ENCODE data around the gene CYB561D2. TPM values are rescaled to one million over a fixed set of nuclear protein-coding genes. Genes with fewer than 3 reads are reported as not detected.

Gene CYB561D2
- total RNA-seq, 1 donor: 15.8 TPM

DNA sequence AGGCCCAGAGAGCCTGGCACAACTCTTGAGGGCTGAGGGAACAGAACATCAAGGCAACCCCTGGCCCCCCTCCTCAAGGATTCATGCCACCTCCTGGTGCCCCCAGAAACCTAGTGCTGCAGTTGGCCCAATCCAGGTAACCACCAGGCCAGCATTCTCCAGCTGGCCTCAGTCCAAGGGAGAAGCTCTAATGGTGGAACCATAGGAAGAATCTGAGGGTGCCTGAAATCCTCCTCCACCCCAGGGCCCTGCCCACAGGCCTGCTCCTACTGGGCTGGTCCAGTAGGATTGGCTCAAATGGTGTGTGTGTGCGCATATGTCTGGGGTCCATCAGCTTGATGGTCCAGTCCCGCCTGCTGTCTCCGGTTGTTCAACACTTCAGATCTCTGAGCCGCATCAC is 35.8 kb upstream of the CYB561D2 start:
- no peak for DNase-seq (ENCODE audit: low read depth)
- TF ChIP-seq, protein P1, sequence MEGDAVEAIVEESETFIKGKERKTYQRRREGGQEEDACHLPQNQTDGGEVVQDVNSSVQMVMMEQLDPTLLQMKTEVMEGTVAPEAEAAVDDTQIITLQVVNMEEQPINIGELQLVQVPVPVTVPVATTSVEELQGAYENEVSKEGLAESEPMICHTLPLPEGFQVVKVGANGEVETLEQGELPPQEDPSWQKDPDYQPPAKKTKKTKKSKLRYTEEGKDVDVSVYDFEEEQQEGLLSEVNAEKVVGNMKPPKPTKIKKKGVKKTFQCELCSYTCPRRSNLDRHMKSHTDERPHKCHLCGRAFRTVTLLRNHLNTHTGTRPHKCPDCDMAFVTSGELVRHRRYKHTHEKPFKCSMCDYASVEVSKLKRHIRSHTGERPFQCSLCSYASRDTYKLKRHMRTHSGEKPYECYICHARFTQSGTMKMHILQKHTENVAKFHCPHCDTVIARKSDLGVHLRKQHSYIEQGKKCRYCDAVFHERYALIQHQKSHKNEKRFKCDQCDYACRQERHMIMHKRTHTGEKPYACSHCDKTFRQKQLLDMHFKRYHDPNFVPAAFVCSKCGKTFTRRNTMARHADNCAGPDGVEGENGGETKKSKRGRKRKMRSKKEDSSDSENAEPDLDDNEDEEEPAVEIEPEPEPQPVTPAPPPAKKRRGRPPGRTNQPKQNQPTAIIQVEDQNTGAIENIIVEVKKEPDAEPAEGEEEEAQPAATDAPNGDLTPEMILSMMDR (IDR thresholded peaks at IDR 0.05; ENCODE audit: insufficient read depth, low read length): no peak
- no peak overlapping the region for H3K4me3 ChIP-seq (ENCODE audit: low read depth, low read length)

DNA sequence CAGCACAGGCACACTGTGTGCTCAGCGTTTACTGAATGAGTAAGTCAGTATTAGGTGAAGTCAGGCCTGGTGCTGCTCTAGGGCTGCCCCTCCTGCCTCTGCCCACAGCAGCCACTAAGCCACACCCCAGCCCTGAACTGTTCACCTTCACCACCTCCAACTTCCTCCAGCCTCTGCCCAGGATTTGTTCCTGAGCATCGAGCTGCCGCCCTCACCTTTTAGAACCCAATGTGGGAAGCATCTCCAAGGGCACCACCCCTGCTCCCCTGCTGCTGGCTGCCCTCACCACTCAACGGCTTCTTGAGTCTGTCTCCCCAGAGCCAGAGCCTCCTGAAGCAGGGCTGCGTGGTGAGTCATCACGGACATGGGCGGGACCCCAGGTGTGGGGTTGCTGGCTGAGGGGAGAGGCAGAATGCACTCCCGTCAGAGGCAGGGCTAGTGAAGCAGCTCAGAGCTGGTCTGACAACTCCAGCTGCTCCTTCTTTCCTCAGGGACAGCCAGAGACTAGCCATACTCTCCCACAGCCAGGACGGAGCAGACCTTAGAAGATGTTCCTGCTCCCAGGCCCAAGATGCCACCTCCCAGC is 33.9 kb upstream of the CYB561D2 start:
- no peak for DNase-seq (ENCODE audit: low read depth)
- TF ChIP-seq, protein P1 (IDR thresholded peaks at IDR 0.05; ENCODE audit: insufficient read depth, low read length): no peak
- H3K4me3 ChIP-seq (ENCODE audit: low read depth, low read length): no peak overlapping the region

DNA sequence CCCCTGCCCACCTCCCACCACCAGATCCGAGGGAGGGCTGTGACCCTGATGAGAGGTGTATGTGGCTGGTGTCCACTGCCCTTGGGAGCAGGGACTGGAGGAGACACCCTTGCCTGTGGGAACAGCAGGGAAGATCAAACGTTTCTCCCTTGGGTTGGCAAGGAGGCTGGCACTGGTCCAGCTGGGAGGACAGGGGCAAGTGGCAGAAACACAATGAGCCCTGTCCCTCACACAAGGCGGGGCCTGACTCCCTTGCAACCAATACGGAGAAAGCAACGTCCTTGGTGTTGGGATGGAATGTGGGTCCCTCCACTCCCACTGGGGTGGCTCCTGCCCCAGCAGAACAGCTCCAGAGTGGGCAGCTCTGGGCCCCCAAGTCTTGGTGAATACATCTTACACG is 33.4 kb upstream of the CYB561D2 start:
- TF ChIP-seq, protein P1 (IDR thresholded peaks at IDR 0.05; ENCODE audit: insufficient read depth, low read length): no peak
- H3K4me3 ChIP-seq (ENCODE audit: low read depth, low read length): no peak overlapping the region
- DNase-seq (ENCODE audit: low read depth): no peak

DNA sequence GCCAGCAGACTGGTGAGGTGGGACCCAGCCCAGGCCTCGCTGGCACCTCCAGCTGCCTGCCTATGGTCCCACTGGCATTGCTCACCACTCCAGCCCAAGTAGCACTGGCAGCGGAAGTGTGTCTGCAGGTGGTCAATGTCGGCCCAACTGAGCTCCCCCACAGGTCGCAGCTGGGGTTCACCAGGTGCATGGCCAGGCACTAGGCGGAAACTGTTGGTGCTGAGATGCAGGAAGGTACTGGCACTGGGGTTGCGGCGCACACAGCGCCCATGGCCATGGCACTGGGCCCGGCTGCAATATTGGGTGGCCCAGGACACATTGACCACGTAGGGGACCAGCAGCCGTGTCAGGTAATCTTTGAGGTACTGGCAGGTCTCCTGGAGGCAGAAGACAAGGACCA is 32.5 kb upstream of the CYB561D2 start:
- no peak overlapping the region for H3K4me3 ChIP-seq (ENCODE audit: low read depth, low read length)
- no peak for DNase-seq (ENCODE audit: low read depth)
- TF ChIP-seq, protein P1 (IDR thresholded peaks at IDR 0.05; ENCODE audit: insufficient read depth, low read length): no peak

DNA sequence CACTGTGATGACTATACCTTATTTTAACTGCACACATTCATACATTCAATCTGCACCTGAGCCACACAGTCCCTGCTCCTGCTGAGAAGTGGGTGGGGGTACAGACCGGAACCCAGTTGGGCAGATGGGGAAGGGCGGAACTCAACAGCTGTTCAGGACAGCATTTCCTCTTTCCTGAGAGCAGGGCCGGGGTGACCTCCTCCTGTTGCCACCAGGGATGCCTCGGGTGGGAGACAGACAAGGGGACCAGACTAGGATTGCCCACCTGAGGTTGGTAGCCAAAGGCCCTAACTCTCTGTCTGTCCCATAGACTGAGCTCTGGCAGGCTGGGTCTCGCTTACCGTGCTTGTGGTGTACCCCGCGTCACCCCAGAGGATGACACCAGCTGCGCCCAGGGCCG is 32.0 kb upstream of the CYB561D2 start:
- H3K4me3 ChIP-seq (ENCODE audit: low read depth, low read length): no peak overlapping the region
- TF ChIP-seq, protein P1 (IDR thresholded peaks at IDR 0.05; ENCODE audit: insufficient read depth, low read length): no peak
- no peak for DNase-seq (ENCODE audit: low read depth)

DNA sequence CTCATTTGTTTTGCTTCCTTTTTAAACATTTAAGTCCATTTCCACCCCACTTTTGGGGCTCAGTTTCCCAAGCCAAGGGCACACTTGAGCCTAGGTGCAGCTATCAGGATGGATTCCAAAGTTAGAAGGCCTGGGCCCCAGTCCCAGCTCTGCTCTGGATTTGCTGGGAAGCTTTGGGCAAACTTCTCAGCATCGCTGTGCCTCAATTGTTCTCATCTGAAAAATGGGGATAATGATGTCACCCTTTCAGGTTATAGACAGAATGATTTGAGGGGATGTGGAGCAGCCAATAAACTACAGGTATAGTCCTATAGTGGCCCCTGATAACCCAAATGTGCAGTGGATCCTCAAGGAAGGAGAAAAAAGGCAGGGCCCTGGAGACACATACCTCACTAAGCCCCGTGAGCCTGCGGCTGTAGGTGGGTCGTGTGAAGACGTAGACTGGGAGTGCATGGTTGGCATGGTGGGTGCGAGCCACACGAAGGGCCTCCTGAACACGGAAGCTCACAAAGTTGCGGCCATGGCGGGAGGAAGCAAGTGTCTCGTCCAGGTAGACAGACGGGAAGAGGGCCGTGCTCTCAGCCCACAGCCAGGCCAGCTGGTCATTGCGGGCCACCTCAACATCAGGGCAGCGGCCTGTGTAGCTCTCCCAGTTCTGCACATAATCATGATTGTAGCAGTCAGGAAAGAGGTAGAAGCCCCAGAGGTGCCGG is 31.3 kb upstream of the CYB561D2 start:
- TF ChIP-seq, protein P1 (IDR thresholded peaks at IDR 0.05; ENCODE audit: insufficient read depth, low read length): no peak
- DNase-seq (ENCODE audit: low read depth): no peak
- H3K4me3 ChIP-seq (ENCODE audit: low read depth, low read length): no peak overlapping the region

All from fibroblast of the aortic adventitia (primary cell).